Left lobe of liver (tissue), 2 donors: ENCODE measurements around the gene PRKAG3. TPM values are rescaled to one million over a fixed set of nuclear protein-coding genes. Genes with fewer than 3 reads are reported as not detected.
"Not testable (repeated sequence)": the region's sequence is repeated elsewhere in the genome, so short reads cannot be mapped to it uniquely, and the experiment has no call there.

Source experiments
- ATAC-seq: fragments of 200-7000 bp; cut with Tn5 transposase; one replicate; pipeline ENCODE4 v1.9.1; 2020; ENCODE audit warnings: mild to moderate bottlenecking, moderate library complexity
- DNase-seq: peaks from one replicate; pipeline ENCODE4 v3.0.0-alpha.2; 2020; ENCODE audit warnings: low spot score
- total RNA-seq: library from RNA; stranded (reverse); gene quantifications from one replicate; pipeline ENCODE4 v1.2.1, GENCODE V29; 2021
- donor health status: DM: no; HTN: no; CAD: no; lungs with moderate emphysema.
- donor health status: DM: no; HTN: yes; CAD: no.

PRKAG3 gene
- total RNA-seq, 1 donor from 2014 or later, result not detected

DNA sequence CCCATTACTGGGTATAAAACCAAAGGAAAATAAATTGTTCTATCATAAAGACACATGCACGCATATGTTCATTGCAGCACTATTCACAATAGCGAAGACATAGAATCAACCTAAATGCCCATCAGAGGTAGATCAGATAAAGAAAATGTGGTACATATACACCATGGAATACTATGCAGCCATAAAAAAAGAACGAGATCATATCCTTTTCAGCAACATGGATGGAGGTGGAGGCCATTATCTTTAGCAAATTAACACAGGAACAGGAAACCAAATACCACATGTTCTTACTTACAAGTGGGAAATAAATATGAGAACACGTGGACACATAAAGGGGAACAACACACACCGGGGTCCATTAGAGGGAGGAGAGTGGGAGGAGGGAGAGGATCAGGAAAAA, 12.7 kb upstream of the PRKAG3 start:
- not testable (repeated sequence) for ATAC-seq, DNase-seq

DNA sequence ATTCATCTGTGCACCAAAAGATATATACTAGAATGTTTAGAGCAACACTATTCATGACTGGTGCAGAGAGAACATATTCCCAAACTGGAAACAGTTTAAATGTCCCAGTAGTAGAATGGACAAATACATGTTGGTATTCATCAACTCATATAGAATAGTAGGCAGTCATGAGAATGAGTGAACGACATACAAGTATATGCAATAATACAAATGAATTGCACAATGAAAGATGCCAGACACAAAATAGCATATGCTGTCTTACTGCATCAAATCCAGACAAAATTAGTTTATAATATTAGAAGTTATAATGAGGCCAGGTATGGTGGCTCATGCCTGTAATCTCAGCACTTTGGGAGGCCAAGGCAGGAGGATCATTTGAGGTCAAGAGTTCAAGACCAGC, 8.3 kb upstream of the PRKAG3 start:
- no peak for ATAC-seq

DNA sequence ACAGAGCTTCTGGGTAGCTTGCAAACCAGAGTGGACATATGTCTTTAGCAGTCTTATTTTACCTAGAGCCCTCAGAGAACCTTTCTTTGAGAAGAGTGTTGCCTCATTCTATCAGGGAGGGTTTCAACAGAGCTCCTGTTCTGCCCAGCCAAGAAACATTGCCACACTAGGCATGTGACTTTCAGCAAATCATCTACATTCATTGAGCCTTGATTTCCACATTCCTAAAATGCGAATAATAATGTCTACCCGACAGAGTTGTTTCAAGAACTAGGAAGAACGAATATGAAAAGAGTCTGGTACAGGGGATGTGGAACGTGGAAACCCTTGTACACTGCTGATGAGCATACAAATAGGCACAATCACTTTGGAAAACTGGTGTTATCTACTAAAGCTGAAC, 7.8 kb upstream of the PRKAG3 start:
- ATAC-seq, result peak; percentile 49
- no peak for DNase-seq

More for the DNA sequence above, 8.3 kb upstream of the PRKAG3 start:
- DNase-seq, result no peak

DNA sequence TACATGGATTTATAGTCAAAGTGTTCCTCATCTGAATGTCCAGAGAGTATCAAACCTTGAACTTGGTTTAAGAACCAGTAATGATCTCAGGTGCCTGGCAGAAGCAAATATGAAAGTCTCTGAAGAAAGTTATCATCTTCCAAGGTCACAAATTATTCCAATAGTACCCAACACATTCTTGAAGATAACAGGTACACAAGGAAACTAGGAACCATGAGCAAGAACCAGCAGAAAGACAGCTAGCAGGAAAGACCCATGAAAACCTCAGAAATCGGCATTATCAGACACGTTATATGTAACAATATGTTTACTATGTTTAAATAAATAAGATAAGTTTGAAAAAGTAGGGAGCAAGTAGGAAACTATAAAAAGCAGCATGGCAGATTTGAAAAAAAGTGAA, 5.9 kb upstream of the PRKAG3 start:
- ATAC-seq (no peak), DNase-seq (no peak)

DNA sequence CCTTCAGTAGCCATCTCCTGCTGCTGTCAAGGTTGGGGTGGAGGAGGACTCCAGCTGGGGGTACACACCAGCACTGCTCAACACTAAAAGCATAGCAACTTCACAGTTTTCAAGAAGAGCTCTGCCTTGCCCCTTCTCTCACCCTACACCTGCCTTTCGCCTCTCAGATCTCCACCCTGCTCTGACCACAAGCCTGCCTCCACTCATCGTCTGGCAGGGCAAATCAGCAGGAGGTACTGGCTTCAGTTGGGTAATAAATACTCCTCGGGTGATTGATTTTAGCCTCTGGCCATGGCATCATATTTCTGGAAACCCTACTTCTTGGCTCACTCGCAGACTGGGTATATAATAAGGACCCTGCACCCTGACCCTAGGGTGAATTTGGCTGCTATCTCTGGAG, 3.1 kb upstream of the PRKAG3 start:
- DNase-seq (no peak), ATAC-seq (no peak)

DNA sequence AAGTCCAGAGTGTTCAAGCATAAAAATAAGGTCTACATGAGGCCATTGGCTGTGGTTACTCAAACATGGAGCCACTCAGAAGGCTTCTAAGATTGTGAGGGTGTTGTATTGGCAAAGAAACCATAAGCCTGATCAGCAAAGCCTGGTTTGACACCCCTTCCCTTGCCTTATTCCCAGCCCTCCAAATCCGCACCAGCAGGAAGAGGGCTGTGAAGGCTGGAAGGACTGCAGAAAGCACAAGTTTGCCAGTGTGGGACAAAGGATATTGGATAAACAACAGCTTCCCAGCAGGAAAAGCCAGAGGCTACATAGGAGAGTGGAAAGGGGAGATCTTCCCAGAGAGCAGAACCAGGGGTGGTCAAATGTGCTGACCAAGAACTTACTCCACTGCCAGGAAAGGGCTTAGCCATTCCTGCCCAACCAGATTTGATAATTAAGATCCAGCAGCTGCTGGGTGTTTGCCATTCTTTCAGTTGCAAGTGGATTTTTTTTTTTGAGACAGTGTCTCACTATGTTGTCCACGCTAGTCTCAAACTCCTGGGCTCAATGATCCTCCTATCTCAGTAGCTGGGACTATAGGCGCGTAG, 1.5 kb upstream of the PRKAG3 start:
- ATAC-seq (no peak), DNase-seq (no peak)

DNA sequence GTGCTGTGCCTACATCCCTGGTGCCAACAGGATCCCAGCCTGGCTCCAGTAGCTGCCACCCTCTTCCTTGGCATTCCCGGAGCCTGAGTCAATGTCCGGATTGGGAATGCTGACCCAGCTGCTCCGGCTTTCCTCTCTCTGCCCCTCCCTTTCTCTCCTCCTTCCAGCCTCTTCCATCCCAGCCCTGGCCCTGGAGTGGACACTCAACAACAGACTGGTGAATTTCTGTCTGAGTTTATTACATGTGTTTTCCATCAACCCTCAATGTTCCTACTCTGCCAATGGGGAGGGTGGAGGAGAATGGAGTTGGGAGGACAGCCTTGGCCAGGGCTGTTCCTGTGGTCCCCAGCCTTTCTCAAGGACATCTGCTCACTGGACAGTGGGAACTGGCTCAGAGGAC, 917 bp upstream of the PRKAG3 start:
- no peak for ATAC-seq
- DNase-seq, result no peak

DNA sequence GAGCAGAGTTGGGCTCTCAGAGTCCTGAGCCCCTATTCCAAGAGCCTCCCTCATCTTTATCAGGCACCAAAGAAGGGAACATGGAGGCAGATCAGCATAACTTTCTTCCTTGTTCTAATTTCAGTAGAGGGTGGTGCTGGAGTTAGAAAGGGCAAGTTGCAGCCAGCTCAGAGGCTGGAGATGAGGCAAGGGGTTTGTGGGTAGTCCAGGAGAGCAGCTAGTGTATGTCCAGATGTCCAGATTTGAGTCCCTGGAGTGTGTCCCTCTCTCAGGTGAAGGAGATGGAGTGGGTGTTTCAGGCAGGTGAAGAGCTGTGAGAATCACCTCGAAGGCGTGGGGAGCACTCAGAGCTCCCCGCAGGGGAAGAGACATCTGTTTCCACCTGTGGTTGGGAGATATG, 478 bp upstream of the PRKAG3 start:
- DNase-seq (no peak), ATAC-seq (no peak)

DNA sequence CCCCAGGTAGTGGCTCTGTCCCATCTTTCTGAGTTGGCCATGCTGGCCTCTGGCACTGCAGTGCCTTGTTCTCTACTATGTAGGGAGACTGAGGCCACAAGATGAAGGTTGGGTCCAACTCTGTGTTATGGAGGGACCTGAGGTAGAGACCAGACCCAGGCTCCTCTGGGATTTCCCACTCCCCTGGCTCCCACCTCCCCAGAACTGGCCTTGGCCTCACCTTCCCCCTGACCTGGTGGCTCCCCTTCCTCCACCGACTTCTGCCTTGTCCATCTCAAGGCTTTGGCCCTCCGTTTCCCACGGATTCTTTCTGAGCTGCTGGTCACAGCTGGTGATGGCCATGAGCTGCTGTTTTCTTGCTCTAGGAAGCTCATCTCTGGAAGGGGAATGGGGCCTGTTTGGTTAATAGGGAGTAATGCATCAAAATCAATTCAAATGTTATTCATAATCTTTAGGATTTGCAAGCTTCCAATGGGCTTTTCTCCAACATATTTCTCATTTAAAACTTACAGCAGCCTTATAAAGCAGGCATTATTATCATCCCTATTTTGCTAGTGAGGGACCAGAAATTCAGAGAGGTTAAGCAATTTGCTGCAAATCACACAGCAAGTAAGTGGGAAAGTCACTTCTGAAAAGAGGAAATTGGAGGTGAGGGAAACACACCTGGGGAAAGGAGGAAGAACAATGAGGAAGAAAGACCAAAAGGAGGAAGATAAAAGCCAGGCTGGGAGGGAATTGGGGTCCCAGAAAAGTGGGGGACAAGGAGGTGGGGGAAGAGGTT, 887 bp downstream of the PRKAG3 start:
- no peak for ATAC-seq

DNA sequence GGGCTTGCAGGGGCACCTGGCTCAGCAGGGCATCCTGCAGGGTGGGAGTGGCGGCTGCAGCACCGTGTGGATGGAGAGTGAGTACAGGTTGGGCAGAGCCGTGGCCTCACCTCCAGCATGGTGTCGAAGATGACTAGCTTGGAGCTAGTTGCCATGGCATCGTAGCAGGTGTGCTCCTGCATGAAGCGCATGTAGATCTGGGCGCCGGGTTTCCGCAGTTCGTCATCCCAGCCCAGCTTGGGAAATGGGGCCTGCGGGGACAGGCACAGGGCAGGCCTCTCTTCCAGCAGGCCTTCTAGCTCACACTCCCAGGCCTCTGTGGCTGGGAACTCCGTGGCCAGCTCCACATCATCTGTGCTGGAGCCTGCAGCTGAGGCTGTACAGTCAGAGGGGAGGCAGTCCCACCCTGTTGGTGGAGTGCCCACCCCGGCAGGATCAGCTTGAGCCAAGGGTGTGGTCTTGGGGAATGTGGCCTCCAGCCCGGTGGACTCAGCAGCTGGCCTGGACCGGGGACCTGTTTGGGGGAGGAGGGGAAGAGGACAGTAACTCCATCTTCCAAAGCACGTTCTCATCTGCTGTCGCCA, 1.6 kb downstream of the PRKAG3 start:
- DNase-seq (no peak), ATAC-seq (no peak)

More for the DNA sequence above, 887 bp downstream of the PRKAG3 start:
- DNase-seq, result no peak

DNA sequence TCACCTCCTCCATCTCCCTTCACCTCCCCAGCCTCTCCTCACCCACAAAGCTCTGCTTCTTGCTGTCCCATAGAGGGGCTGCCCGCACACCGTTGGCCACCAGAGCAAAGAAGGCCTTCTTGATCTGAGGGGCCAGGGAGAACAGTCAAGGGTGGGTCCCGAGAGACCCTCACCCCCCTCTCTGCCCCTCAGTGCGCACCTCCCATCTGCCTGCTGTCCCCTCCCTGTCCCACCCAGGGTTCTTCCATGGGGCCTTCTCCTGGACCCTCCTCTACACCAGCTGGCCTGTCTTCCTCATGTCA, 3.2 kb downstream of the PRKAG3 start:
- no peak for ATAC-seq
- DNase-seq, result no peak

DNA sequence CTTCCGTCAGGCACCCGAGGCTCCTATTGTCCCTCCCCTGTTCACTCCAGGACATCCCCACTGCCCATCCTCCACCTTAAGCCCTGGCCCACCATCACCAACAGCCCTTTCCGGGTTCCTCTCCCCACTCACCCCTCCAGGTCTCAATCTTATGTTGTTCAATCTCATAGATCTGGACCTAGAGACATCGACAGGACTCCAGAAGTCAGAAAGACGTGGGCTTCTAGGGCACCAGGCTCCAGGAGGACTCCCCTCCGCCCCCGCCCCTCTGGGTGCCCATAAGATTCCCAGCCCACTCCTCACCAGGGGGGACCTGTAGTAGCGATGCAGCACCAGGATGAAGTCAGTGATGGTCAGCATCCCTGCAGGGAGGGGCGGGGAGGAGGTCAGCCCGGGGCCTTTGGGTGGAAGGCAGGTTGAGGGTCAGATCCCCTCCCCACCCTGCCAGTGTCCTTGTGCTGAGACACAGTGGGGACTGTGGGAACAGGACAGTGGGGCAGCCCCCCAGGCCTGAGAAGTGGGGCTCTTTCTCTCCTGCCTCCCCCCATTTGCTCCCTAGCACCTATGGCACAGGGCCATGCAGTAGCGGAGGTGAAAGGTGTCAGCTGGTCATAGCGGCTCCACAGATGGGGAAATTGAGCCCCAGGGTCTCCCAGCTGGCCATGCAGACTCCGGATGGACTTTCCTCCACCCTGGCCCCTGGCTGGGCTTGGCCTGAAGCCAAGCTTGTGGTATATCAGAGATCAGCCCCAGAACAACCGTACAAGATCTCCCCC, 3.7 kb downstream of the PRKAG3 start:
- no peak for ATAC-seq
- DNase-seq, result no peak

DNA sequence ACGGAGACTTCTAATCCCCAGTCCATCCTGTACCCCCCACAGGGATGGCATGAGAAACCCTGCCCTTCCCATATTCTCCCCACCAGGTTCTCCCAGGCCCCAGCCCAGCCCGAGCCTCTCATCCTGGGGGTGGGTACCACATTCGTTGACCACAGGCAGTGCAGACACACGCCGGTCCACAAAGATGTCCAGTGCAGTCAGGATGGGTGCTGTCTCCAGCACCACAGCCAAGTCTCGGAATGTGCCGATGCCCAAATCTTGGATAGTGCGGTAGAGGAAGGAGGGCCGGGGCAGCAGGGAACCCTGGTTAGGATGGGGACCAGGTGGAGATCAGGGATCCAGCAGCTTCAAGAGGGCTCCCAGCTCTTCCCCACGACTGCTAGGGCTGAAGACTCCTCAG, 4.8 kb downstream of the PRKAG3 start:
- ATAC-seq, result no peak
- no peak for DNase-seq

DNA sequence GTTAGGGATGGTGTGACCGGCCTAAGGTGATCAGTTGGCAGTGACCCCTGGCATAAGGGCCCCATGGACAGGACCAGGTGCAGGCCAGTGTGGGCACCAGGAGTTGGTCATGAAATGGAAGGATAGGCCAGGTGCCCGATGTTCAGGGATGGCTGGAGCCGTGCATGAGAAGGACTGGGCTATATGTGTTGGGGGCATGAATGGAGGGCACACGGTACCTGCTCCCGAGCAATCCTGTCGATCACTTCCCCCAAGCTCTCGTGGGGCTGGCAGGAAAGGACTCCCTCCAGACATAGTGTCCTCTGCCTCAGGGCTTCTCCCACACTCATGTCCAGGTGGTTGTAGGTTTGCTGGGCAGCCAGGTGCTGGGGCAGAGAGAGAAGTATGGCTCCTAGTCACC, 7.6 kb downstream of the PRKAG3 start:
- ATAC-seq (peak; percentile 37), DNase-seq (no peak)

DNA sequence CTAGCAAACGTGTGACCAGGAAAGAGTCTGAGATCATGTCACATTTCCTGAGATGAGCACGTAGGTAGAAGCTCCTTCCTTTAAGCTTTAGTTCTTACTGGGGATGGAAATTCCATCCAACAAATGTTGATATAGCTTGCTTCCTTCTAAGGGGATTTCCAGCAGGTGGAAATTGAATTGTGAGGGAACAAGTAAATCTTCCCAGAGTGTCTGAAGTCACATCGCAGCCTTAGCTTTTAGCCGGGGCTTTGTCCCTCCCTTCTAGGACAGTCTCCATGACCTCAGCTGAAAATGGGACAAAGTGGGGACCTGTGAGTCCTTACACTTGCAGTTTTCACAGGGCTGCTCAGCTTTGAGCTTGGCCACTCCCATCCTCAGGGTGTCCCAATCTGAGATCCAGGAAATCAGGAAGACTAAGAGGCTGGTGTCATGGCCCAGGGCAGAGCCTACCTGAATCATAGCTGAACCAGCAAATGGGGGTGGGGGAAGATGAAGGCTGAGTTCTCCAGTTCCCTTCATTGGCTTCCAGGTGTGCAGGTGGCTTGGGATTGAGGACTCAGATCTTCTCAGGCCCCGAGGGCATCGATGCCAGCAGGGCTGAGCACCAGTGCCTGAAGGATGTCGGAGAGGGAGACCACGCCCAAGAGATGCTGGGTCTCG, 8.3 kb downstream of the PRKAG3 start:
- ATAC-seq, result peak; percentile 15

DNA sequence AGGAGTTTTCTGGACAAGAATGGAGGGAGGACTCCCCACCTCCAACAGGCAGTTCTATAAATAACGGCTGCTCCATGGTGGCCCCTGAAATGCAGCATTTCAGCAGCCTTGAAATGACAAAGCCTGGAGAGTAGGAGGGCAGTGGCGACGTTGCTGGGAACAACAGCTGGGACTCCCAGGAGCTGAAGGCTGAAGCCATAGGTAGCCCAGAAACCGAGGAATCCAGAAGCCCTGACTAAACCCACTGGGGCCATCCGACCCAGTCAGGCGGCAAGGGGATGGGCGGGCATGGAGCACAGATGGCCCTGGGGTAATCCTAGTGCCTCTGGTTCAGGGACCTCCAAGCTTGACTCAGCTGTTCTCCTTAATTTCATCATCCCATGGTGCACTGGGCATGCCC, 9.0 kb downstream of the PRKAG3 start:
- no peak for ATAC-seq

More for the DNA sequence above, 8.3 kb downstream of the PRKAG3 start:
- no peak for DNase-seq

DNA sequence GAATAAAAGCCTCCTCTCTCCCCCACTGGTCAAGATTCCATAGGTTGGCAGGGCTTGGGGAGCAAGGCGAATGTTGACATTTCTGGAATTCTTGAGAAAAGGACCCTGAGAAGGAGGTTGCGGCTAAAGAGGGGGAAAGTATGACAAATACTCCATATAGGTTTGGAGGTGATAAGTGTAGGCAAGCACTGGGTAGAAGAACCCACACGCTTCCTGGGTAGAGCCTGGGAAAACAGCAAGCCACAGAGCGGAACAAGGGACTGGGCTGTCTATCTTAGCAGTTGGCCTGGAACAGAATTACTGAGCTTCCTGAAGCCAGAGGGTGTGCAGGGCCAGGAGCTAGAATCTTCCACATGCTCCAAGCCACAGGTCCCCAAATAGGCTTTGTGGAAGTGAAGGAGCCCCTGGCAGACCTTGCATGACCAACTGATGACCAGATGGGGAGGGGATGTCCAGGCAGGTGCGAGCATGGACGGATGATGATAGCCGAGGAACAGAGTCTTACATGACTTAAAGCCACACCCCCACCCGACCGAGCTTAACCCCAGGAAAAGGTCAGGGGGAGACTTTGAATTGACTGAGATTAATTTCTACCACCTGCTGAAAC, 9.9 kb downstream of the PRKAG3 start:
- no peak for ATAC-seq
- DNase-seq, result no peak

More for the DNA sequence above, 9.0 kb downstream of the PRKAG3 start:
- no peak for DNase-seq

DNA sequence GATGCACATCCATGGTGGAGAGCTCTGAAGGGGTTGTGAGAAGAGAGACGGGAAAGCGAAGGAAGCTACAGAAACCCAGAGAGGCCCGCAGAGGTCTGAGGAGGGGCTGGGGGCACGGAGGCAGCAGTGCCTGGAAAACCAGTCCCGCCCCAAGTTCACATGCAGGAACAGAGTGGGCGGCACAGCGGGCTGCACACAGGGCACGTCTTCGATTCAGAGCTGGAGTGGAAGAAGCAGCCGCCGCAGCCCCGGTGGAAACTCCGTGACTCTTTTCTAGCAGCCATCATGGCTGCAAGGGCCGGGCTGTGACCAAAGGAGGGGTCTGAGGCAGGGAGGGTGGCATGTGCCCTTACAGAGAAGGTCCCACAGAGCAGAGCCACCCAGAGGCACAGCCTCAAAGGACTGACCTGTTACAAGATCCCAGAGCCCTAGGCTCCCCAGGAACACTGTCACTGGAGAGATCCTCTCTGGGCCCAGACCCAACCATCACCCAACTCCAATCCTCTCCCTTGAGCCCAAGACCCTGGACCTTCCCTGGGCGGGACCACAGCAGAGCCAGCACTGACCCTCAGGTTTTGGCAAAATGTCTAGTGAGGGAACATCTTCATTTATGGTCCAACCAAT, 10.7 kb downstream of the PRKAG3 start:
- ATAC-seq (no peak), DNase-seq (no peak)

DNA sequence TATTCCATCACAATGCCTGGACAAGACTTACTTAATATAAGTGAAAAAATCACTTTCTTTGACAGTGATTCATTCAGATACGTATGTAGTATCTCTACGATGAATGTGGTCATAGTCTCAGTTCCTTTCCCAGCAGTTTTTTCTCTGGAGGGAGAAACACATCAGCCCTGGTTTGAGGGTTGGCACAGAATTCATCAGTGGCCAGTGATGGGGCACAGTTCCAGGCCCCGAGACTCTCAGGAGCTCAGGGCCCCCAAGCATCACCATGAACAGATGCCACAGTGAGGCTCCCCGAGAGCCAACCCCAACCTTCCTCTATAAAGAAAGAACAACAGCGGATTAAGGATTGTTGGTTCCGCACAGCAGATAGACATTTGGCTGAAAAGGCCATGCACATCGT, 12.5 kb downstream of the PRKAG3 start:
- no peak for ATAC-seq
- DNase-seq, result no peak

DNA sequence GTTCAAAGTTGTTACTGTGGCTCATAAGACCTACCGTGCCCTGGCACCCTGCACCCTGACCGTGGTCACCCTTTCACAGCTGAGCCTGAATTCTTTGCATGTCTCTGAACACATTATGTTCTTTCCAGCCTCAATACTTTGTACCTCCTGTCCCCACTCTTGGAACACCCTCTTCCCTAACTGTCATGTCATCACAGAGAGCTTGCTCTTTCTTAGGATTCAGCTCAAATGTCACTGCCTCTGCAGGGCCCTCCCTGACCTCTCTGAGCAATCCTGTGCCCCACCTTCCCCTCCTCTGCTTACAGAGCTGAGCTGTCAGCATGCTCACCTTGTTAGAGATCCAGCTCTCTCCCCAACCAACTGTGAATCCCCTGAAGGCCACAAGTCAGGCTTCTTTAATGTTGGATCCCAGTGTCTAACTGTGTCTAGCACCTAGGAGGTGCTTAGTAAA, 15.0 kb downstream of the PRKAG3 start:
- ATAC-seq, result no peak

More for the DNA sequence above, 15.0 kb downstream of the PRKAG3 start:
- no peak for DNase-seq
